ENCODE results near the gene MEG3. TPM values are rescaled to one million over a fixed set of nuclear protein-coding genes. Genes with fewer than 3 reads are reported as not detected.

Gene MEG3
- total RNA-seq, 1 donor from 2014 or later: not detected

DNA sequence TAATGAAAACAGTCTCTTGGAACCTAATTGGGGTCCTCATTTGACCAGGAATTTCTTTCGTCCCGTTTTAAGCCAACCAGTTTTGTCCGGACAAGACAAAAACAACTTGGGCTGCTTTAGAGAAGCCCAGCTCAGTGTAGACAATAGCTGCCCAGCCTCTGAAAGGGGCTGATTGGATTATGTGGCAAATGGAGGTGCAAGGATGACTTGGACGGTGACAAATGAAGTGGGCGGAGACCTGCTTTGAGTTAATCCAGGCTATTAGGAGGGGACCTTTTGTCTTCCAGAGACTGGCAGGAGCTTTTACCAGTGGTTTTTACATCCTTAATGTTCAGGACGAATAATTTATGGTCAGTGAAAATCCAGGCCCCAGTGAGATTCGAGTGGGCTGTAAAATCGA is 4.8 kb downstream of the MEG3 start:
- Mint-ChIP-seq H3K4me1 (ENCODE audit: low read depth) (no peaks in the 10 kb centered on the region), H3K27ac (ENCODE audit: unreplicated experiment) (no peak overlapping the region), H3K4me3 (ENCODE audit: unreplicated experiment) (no peak overlapping the region), H3K27me3 (ENCODE audit: low read depth) (peaks cover 10% of the 10 kb centered on the region), H3K9me3 (ENCODE audit: low read depth) (peaks cover 3% of the 10 kb centered on the region), H3K36me3 (ENCODE audit: low read depth) (peaks cover 1% of the 10 kb centered on the region)
- TF ChIP-seq, protein P1, sequence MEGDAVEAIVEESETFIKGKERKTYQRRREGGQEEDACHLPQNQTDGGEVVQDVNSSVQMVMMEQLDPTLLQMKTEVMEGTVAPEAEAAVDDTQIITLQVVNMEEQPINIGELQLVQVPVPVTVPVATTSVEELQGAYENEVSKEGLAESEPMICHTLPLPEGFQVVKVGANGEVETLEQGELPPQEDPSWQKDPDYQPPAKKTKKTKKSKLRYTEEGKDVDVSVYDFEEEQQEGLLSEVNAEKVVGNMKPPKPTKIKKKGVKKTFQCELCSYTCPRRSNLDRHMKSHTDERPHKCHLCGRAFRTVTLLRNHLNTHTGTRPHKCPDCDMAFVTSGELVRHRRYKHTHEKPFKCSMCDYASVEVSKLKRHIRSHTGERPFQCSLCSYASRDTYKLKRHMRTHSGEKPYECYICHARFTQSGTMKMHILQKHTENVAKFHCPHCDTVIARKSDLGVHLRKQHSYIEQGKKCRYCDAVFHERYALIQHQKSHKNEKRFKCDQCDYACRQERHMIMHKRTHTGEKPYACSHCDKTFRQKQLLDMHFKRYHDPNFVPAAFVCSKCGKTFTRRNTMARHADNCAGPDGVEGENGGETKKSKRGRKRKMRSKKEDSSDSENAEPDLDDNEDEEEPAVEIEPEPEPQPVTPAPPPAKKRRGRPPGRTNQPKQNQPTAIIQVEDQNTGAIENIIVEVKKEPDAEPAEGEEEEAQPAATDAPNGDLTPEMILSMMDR (IDR thresholded peaks at IDR 0.05): no peak
- DNase-seq (ENCODE audit: low spot score): no peak

- Mint-ChIP-seq H3K4me3 (ENCODE audit: unreplicated experiment) (no peak overlapping the region), H3K27me3 (ENCODE audit: low read depth) (peaks cover 10% of the 10 kb centered on the region), H3K27ac (ENCODE audit: unreplicated experiment) (no peak overlapping the region), H3K9me3 (ENCODE audit: low read depth) (peaks cover 1% of the 10 kb centered on the region), H3K36me3 (ENCODE audit: low read depth) (peaks cover 1% of the 10 kb centered on the region), H3K4me1 (ENCODE audit: low read depth) (no peaks in the 10 kb centered on the region)
- DNase-seq (ENCODE audit: low spot score): no peak
- TF ChIP-seq, protein P1 (IDR thresholded peaks at IDR 0.05): no peak
Observed at GRCh38 chr14:100832311-100832960, 6.5 kb downstream of the MEG3 start.

GRCh38 chr14:100834082-100834793 is 8.3 kb downstream of the MEG3 start:
- Mint-ChIP-seq H3K27me3 (ENCODE audit: low read depth) (peaks cover 10% of the 10 kb centered on the region), H3K4me1 (ENCODE audit: low read depth) (peaks cover 6% of the 10 kb centered on the region), H3K27ac (ENCODE audit: unreplicated experiment) (no peak overlapping the region), H3K9me3 (ENCODE audit: low read depth) (no peaks in the 10 kb centered on the region), H3K4me3 (ENCODE audit: unreplicated experiment) (no peak overlapping the region), H3K36me3 (ENCODE audit: low read depth) (no peaks in the 10 kb centered on the region)
- TF ChIP-seq, protein P1 (IDR thresholded peaks at IDR 0.05): no peak
- no peak for DNase-seq (ENCODE audit: low spot score)

GRCh38 chr14:100834794-100835547 is 9.1 kb downstream of the MEG3 start:
- no peak overlapping the region for H3K27ac Mint-ChIP-seq (ENCODE audit: unreplicated experiment)
- peaks cover 8% of the 10 kb centered on the region for H3K4me1 Mint-ChIP-seq (ENCODE audit: low read depth)

More at GRCh38 chr14:100834794-100835547, 9.1 kb downstream of the MEG3 start:
- H3K4me3 Mint-ChIP-seq (ENCODE audit: unreplicated experiment): no peak overlapping the region
- DNase-seq (ENCODE audit: low spot score): no peak
- H3K9me3 Mint-ChIP-seq (ENCODE audit: low read depth): no peaks in the 10 kb centered on the region
- H3K36me3 Mint-ChIP-seq (ENCODE audit: low read depth): no peaks in the 10 kb centered on the region
- TF ChIP-seq, protein P1 (IDR thresholded peaks at IDR 0.05): no peak
- H3K27me3 Mint-ChIP-seq (ENCODE audit: low read depth): peaks cover 6% of the 10 kb centered on the region

Data from chondrocyte (in vitro differentiated cells).